22Rv1 (cell line): ENCODE measurements around the gene SLAMF1.

Source experiments
- ZFX ChIP-seq: fragments of 450-650 bp; IDR thresholded peaks from 2 replicates; pipeline ENCODE4 v1.6.1; 2017; ENCODE audit warnings: antibody characterized with exemption, borderline replicate concordance
- TF ChIP-seq, protein P1 (sequence below): fragments of 450-650 bp; IDR thresholded peaks from 2 replicates; pipeline ENCODE4 v1.5.1; 2017; ENCODE audit warnings: mild to moderate bottlenecking

GRCh38 chr1:160608514-160608913, 38.3 kb downstream of the SLAMF1 start:
- TF ChIP-seq, protein P1, sequence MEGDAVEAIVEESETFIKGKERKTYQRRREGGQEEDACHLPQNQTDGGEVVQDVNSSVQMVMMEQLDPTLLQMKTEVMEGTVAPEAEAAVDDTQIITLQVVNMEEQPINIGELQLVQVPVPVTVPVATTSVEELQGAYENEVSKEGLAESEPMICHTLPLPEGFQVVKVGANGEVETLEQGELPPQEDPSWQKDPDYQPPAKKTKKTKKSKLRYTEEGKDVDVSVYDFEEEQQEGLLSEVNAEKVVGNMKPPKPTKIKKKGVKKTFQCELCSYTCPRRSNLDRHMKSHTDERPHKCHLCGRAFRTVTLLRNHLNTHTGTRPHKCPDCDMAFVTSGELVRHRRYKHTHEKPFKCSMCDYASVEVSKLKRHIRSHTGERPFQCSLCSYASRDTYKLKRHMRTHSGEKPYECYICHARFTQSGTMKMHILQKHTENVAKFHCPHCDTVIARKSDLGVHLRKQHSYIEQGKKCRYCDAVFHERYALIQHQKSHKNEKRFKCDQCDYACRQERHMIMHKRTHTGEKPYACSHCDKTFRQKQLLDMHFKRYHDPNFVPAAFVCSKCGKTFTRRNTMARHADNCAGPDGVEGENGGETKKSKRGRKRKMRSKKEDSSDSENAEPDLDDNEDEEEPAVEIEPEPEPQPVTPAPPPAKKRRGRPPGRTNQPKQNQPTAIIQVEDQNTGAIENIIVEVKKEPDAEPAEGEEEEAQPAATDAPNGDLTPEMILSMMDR, result no peak
- no peak for TF ChIP-seq ZFX
